Measurements from ENCODE around the gene WSB2. TPM values are rescaled to one million over a fixed set of nuclear protein-coding genes. Genes with fewer than 3 reads are reported as not detected.
A peak's percentile ranks its signal among the peaks of the same experiment; 100 is the strongest.

WSB2 gene
- total and polyA plus RNA-seq, 9 of the 15 experiments (the other 6 are each of a cell fraction or from before 2014, with no cell fraction given): 31.4 to 77.6 (median 52.6) TPM

DNA sequence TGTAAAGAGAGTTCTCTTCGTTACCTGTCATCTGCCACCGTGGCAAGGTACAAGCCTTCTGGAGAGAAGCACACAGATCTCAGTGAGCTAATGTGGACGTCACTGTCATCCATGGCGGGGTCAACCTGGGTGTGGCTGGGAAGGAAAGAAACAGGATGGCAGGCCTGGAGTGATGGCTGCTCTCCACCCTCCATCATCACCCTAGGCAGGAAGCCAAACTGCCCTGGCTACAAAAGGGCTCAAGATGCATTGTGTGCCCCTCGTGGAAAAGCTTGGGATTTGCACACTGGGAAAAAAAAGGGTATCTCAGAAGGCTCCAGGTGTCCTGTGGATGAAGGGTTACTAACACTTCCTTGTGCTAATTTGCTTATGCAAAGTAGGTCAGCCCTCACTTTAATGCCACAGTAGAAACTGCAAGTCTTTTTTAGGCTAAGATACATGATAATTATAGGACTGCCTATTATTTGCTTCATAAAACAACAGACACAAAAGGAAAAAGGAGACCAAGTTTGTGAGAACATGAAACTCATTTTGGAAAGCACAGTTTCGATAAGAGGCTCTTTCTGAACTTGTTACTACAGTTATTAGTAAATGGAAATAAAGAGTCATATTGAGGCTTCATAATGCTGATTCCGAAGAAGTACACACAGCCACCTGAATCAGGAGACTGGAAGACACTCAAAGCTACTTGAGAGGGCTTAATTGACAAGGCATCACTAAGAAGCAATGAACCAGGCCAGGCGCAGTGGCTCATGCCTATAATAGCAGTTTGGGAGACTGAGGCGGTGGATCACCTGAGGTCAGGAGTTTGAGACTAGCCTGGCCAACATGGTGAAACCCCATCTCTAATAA lies 25.6 kb downstream of the WSB2 start:
- peak; percentile 16 for ATAC-seq
- WGBS (ENCODE audit: insufficient coverage, low coverage, missing lambda C conversion rate): 80% methylated on average over 9 of the region's 9 CpGs
- Histone ChIP-seq H3K9me1 (ENCODE audit: control insufficient read depth, insufficient read depth, low read length) (no peaks in the 10 kb centered on the region), H3K4me1 (replicated peaks in 1 of 2; ENCODE audit: control insufficient read depth in 2 of 2, insufficient read depth in 2 of 2, low read length in 2 of 2) (no peaks in the 10 kb centered on the region; a peak in 1 of 5 replicates), H2AFZ (ENCODE audit: low read depth, low read length) (no peak overlapping the region), H3K79me2 (ENCODE audit: control insufficient read depth, insufficient read depth, low read length) (no peaks in the 10 kb centered on the region), H3K27ac (ENCODE audit: extremely low read depth, low read depth, low read length) (no peak overlapping the region), H3K9ac (ENCODE audit: insufficient read depth in 1 of 2, low read depth in 2 of 2, low read length in 2 of 2) (no peak overlapping the region), H3K27me3 (ENCODE audit: control insufficient read depth in 2 of 2, insufficient read depth in 2 of 2, low read length in 2 of 2) (no peaks in the 10 kb centered on the region), H3K4me2 (ENCODE audit: insufficient read depth, low read length) (no peak overlapping the region), H3K4me3 (no peak overlapping the region), H4K20me1 (replicated peaks; ENCODE audit: control insufficient read depth, insufficient read depth, low read length) (no peaks in the 10 kb centered on the region; the same call in 1 of the 2 replicates), H3K9me3 (replicated peaks; ENCODE audit: control insufficient read depth, insufficient read depth, low read depth, low read length) (no peaks in the 10 kb centered on the region), H3K36me3 (ENCODE audit: control insufficient read depth, insufficient read depth, low read length) (peaks cover 91% of the 10 kb centered on the region)
- no TSS peak for BruUV-seq (replicated peaks)
- ChIA-PET POLR2A (interaction anchor here (0.5 to 1.9 kb wide), 8 partner anchors 9 to 34 kb away, joined by 3 to 7 read pairs (median 5); no protein-coding TSS in a partner anchor), CTCF (ENCODE audit: low intra/inter-chr PET ratio) (interaction anchor here (3.4 kb wide), 1 partner anchor 160 kb away, joined by 23 read pairs; no protein-coding TSS in a partner anchor)
- DNase-seq (ENCODE audit: extremely low read depth in 1 of 4, low spot score in 3 of 4): no peak
- intact Hi-C loops (cut with micrococcal nuclease) (loop anchor here (2.0 kb wide), 1 partner anchor 161 kb away; no protein-coding TSS in a partner anchor), in situ Hi-C loops (cut with MboI) (no loop called here)
- FAIRE-seq: no peak
- TF ChIP-seq, protein P1, sequence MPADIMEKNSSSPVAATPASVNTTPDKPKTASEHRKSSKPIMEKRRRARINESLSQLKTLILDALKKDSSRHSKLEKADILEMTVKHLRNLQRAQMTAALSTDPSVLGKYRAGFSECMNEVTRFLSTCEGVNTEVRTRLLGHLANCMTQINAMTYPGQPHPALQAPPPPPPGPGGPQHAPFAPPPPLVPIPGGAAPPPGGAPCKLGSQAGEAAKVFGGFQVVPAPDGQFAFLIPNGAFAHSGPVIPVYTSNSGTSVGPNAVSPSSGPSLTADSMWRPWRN (IDR thresholded peaks at IDR 0.05; ENCODE audit: low read depth): no peak
- TF ChIP-seq ZBTB26 (CRISPR knock-in tag; IDR thresholded peaks at IDR 0.05) (no peak), POLR2B (IDR thresholded peaks at IDR 0.05; ENCODE audit: low read depth, partially characterized antibody) (peak; percentile 9), MAFF (IDR thresholded peaks at IDR 0.05; ENCODE audit: low read length) (no peak), ZKSCAN8 (CRISPR knock-in tag; IDR thresholded peaks at IDR 0.05) (no peak), PYGO2 (tag; IDR thresholded peaks at IDR 0.05) (no peak), ZNF717 (CRISPR knock-in tag; IDR thresholded peaks at IDR 0.05) (no peak), HDAC8 (tag; IDR thresholded peaks at IDR 0.05) (no peak), ILK (tag; IDR thresholded peaks at IDR 0.05; ENCODE audit: borderline replicate concordance, low read depth) (no peak), STAT5A (IDR thresholded peaks at IDR 0.05; ENCODE audit: borderline replicate concordance, low read length) (no peak), POLR2A (conservative IDR thresholded peaks at IDR 0.05) (peak; percentile 53), GTF2F1 (IDR thresholded peaks at IDR 0.05; ENCODE audit: low read depth, low read length) (no peak), CC2D1A (IDR thresholded peaks at IDR 0.05) (no peak)
- TF ChIP-seq, protein P2, sequence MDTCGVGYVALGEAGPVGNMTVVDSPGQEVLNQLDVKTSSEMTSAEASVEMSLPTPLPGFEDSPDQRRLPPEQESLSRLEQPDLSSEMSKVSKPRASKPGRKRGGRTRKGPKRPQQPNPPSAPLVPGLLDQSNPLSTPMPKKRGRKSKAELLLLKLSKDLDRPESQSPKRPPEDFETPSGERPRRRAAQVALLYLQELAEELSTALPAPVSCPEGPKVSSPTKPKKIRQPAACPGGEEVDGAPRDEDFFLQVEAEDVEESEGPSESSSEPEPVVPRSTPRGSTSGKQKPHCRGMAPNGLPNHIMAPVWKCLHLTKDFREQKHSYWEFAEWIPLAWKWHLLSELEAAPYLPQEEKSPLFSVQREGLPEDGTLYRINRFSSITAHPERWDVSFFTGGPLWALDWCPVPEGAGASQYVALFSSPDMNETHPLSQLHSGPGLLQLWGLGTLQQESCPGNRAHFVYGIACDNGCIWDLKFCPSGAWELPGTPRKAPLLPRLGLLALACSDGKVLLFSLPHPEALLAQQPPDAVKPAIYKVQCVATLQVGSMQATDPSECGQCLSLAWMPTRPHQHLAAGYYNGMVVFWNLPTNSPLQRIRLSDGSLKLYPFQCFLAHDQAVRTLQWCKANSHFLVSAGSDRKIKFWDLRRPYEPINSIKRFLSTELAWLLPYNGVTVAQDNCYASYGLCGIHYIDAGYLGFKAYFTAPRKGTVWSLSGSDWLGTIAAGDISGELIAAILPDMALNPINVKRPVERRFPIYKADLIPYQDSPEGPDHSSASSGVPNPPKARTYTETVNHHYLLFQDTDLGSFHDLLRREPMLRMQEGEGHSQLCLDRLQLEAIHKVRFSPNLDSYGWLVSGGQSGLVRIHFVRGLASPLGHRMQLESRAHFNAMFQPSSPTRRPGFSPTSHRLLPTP (IDR thresholded peaks at IDR 0.05; ENCODE audit: borderline replicate concordance, extremely low read depth, insufficient read length): no peak
- TF ChIP-seq, protein P3, sequence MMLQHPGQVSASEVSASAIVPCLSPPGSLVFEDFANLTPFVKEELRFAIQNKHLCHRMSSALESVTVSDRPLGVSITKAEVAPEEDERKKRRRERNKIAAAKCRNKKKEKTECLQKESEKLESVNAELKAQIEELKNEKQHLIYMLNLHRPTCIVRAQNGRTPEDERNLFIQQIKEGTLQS (IDR thresholded peaks at IDR 0.05): no peak
- TF ChIP-seq, protein P3 (CRISPR knock-in tag; conservative IDR thresholded peaks at IDR 0.05): no peak

Data from K562 (cell line).